Neutrophil (primary cell): ENCODE measurements around the gene RPS14.

Experiments
- H3K27ac ChIP-seq: fragments of 200-600 bp; sonication (generic); 2 replicates; pipeline ENCODE4 v1.5.1; 2016; ENCODE audit warnings: mild to moderate bottlenecking, moderate library complexity
- H3K27me3 ChIP-seq: fragments of 200-600 bp; sonication (generic); 2 replicates; pipeline ENCODE4 v1.6.0; 2016; ENCODE audit warnings: mild to moderate bottlenecking
- H3K36me3 ChIP-seq: fragments of 200-600 bp; sonication (generic); 2 replicates; pipeline ENCODE4 v1.5.1; 2017
- H3K4me1 ChIP-seq, 2 experiments: fragments of 200-600 bp in 1 of 2; sonication (generic) in 1 of 2; 1 replicate in 1 of 2; 2 replicates in 1 of 2; pipeline versions ENCODE4 v1.5.1 to v1.6.1; 2013 to 2016; ENCODE audit warnings: low read depth in 1 of 2, low read length in 1 of 2, mild to moderate bottlenecking in 1 of 2, moderate library complexity in 1 of 2; ENCODE audit not compliant: control insufficient read depth in 1 of 2, insufficient read depth in 1 of 2
- H3K4me3 ChIP-seq, 2 experiments: fragments of 200-600 bp in 1 of 2; sonication (generic) in 1 of 2; 1 replicate in 1 of 2; 2 replicates in 1 of 2; pipeline ENCODE4 v1.5.1; 2013 to 2016; ENCODE audit warnings: low read depth in 1 of 2, low read length in 1 of 2, mild to moderate bottlenecking in 1 of 2, moderate library complexity in 1 of 2
- H3K9me3 ChIP-seq: fragments of 200-600 bp; sonication (generic); 2 replicates; pipeline ENCODE4 v1.5.1; 2016
- CTCF ChIP-seq: fragments of 200-600 bp; sonication (generic); IDR thresholded peaks from 2 replicates; pipeline ENCODE4 v1.5.1; 2016; ENCODE audit warnings: antibody characterized with exemption

The RPS14 gene

DNA sequence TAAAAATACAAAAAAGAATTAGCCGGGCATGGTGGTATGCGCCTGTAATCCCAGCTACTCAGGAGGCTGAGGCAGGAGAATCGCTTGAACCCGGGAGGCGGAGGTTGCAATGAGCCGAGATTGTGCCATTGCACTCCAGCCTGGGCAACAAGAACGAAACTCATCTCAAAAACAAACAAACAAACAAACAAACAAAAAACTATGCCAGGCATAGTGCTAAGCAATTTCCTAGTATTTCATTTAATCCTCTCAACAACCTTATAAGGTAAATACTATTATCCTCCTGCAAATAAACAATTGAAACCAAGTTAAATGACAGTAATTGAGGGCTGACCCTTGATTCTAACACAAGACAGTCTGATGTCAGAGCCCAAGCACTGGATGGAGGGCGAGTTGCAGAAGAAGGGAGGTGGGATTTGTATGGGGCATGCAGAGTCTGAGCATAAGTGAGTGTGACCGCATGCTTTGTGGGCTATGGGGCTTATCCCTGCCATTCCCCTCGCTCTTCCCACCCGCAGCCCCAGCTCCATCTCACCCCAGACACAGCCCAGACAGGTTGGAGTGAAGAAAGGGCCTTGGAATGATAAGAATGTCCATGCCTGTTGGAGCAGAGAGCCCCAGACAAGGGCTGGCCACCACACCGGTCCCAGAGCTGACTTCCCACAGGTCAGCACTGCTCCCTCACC is 24.3 kb upstream of the RPS14 start:
- H3K9me3 ChIP-seq: no peaks in the 10 kb centered on the region
- no peaks in the 10 kb centered on the region for H3K36me3 ChIP-seq
- TF ChIP-seq CTCF: no peak
- no peak overlapping the region for H3K4me3 ChIP-seq
- H3K4me1 ChIP-seq: peaks cover 41 to 48% of the 10 kb centered on the region in 2 experiments
- H3K27ac ChIP-seq: peak overlapping the region; percentile 31
- H3K27me3 ChIP-seq: no peaks in the 10 kb centered on the region

DNA sequence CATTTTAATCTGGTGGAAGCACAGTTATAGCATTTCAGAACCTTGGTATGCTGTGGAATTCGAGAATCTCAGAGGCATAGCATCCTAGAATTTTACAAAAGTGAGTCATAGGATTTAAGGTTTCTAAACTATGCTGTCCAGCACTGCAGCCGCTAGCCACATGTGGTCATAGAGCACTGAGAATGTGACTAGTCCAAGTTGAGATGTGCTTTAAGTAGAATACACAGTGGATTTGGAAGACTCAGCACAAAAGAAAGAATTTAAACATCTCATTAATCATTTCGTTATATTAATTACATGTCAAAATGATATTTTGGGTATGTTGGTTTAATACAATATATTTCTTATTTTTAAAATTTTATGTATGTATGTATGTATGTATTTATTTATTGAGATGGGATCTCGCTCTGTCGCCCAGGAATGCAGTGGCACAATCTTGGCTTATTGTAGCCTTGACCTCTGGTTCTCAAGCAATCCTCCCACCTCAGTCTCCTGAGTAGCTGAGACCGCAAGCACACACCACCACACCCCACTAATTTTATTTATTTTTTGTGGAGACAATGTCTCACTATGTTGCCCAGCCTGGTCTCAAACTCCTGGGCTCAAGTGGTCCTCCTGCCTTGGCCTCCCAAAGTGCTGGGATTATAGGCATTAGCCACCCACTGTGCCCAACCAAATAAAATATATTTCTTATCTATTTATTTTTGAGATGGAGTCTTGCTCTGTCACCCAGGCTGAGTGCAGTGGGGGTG is 20.4 kb upstream of the RPS14 start:
- Histone ChIP-seq H3K27me3 (no peaks in the 10 kb centered on the region), H3K27ac (no peak overlapping the region), H3K4me1 (peaks cover 27 to 31% of the 10 kb centered on the region in 2 experiments), H3K9me3 (no peaks in the 10 kb centered on the region), H3K4me3 (no peak overlapping the region), H3K36me3 (no peaks in the 10 kb centered on the region)
- no peak for TF ChIP-seq CTCF

GRCh38 chr5:150468206-150468605 is 18.7 kb upstream of the RPS14 start:
- no peak overlapping the region for H3K4me3 ChIP-seq
- TF ChIP-seq CTCF: no peak
- H3K36me3 ChIP-seq: no peaks in the 10 kb centered on the region
- no peak overlapping the region for H3K27ac ChIP-seq
- H3K4me1 ChIP-seq: peaks cover 24 to 30% of the 10 kb centered on the region in 2 experiments
- H3K27me3 ChIP-seq: no peaks in the 10 kb centered on the region
- H3K9me3 ChIP-seq: no peaks in the 10 kb centered on the region

DNA sequence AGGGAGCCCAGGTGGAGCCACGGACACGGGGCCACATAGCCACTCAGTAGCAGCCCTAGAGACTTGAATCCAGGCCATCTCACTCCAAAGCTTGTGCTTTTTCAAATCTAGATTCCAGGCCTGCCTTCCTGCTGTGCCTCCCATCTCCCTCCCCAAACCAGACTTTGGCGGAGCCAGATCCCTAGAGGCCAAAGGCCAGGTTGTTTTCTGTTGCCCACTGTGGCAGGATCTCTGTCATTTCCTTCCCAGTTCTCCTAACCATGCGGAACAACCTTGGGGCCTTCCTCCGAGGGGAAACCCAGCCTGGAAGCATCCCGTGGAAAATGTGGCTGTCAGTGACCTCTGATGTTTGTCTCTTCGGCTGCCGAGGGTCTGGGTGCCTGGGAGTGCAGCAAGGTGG is 16.4 kb upstream of the RPS14 start:
- H3K27me3 ChIP-seq: no peaks in the 10 kb centered on the region
- H3K9me3 ChIP-seq: no peaks in the 10 kb centered on the region
- peak overlapping the region; percentile 66 for H3K27ac ChIP-seq
- H3K36me3 ChIP-seq: no peaks in the 10 kb centered on the region
- H3K4me3 ChIP-seq: peak overlapping the region in 1 of 2 experiments; percentile 24
- H3K4me1 ChIP-seq: peaks cover 46 to 51% of the 10 kb centered on the region in 2 experiments
- TF ChIP-seq CTCF: no peak

- no peak for TF ChIP-seq CTCF
- no peak overlapping the region for H3K27ac ChIP-seq
Observed at GRCh38 chr5:150464554-150465012, 15.0 kb upstream of the RPS14 start.

More at GRCh38 chr5:150464554-150465012, 15.0 kb upstream of the RPS14 start:
- Histone ChIP-seq H3K4me3 (no peak overlapping the region), H3K27me3 (no peaks in the 10 kb centered on the region), H3K36me3 (no peaks in the 10 kb centered on the region), H3K9me3 (no peaks in the 10 kb centered on the region), H3K4me1 (peaks cover 59 to 65% of the 10 kb centered on the region in 2 experiments)
